ENCODE data around the gene TXNIP. TPM values are rescaled to one million over a fixed set of nuclear protein-coding genes. Genes with fewer than 3 reads are reported as not detected.

Gene TXNIP
- total and polyA plus RNA-seq, 2 of the 4 experiments (the other 2 are of a cell fraction), result 36.4 to 77.2 TPM

GRCh38 chr1:145979746-145980456 lies 16.5 kb downstream of the TXNIP start:
- Histone ChIP-seq H4K20me1 (ENCODE audit: insufficient read depth, low read length) (no peaks in the 10 kb centered on the region), H2BK120ac (ENCODE audit: low read depth, low read length) (peak overlapping the region; percentile 93), H3K9ac (ENCODE audit: low read depth, low read length) (peak overlapping the region; percentile 16; the same call in 1 of the 2 replicates), H3K36me3 (ENCODE audit: control insufficient read depth, insufficient read depth, low read length) (no peaks in the 10 kb centered on the region), H3K23ac (ENCODE audit: low read depth, low read length) (peak overlapping the region; percentile 79; the same call in 1 of the 2 replicates), H3K79me1 (ENCODE audit: low read depth in 1 of 2, low read length in 2 of 2) (peaks cover 0 to 12% of the 10 kb centered on the region in 2 experiments; a peak in 3 of 4 replicates), H4K5ac (ENCODE audit: low read depth, low read length) (peak overlapping the region; percentile 59), H3K4me3 (ENCODE audit: insufficient read depth, low read depth, low read length) (no peak overlapping the region), H3K4ac (ENCODE audit: low read depth, low read length) (peak overlapping the region; percentile 89), H2BK15ac (ENCODE audit: low read depth, low read length) (peak overlapping the region; percentile 77), H4K8ac (ENCODE audit: low read depth in 2 of 2, low read length in 2 of 2) (peak overlapping the region; percentile 20 to 91), H4K91ac (ENCODE audit: insufficient read depth, low read depth, low read length) (peak overlapping the region; percentile 82), H3K9me1 (ENCODE audit: insufficient read depth, low read length) (peaks cover 14% of the 10 kb centered on the region), H3K56ac (ENCODE audit: extremely low read depth, insufficient read depth, low read length) (peak overlapping the region; percentile 84), H3K27me3 (ENCODE audit: control insufficient read depth, insufficient read depth, low read length) (no peaks in the 10 kb centered on the region), H3K18ac (ENCODE audit: low read depth, low read length) (peak overlapping the region; percentile 45; the same call in 1 of the 2 replicates), H2BK20ac (ENCODE audit: low read depth, low read length) (peak overlapping the region; percentile 68), H3K4me1 (ENCODE audit: control insufficient read depth, insufficient read depth, low read length) (peaks cover 17% of the 10 kb centered on the region), H2AK9ac (replicated peaks; ENCODE audit: low read depth, low read length, poor library complexity) (peak overlapping the region; percentile 93), H2AFZ (replicated peaks; ENCODE audit: low read length, poor library complexity) (no peak overlapping the region), H2BK5ac (ENCODE audit: low read depth, low read length, poor library complexity, severe bottlenecking) (peak overlapping the region; percentile 89), H3K4me2 (ENCODE audit: low read depth, low read length) (peak overlapping the region; percentile 42; the same call in 1 of the 2 replicates), H3K27ac (ENCODE audit: insufficient read depth, low read length) (peak overlapping the region; percentile 63), H3K14ac (replicated peaks; ENCODE audit: low read depth, low read length) (peak overlapping the region; percentile 88), H3K9me3 (ENCODE audit: control insufficient read depth, insufficient read depth, low read length) (no peaks in the 10 kb centered on the region), H2AK5ac (ENCODE audit: low read depth, low read length) (peak overlapping the region; percentile 82)
- ChIA-PET POLR2A (ENCODE audit: unreplicated experiment) (interaction anchor here (0.5 to 2.4 kb wide), 7 partner anchors 8 to 53 kb away, joined by 3 to 11 read pairs (median 6); partner anchors contain the start of gene RBM8A), CTCF (interaction anchor here (0.9 to 3.4 kb wide), 6 partner anchors 12 to 134 kb away, joined by 3 to 29 read pairs (median 4); partner anchors contain the start of genes NUDT17, RBM8A and TXNIP)
- BruUV-seq (replicated peaks), result no TSS peak
- no peak for ATAC-seq (ENCODE audit: low read depth)
- intact Hi-C loops (cut with micrococcal nuclease), result loop anchor here (1.0 kb wide), 1 partner anchor 15 kb away; no protein-coding TSS in a partner anchor
- DNase-seq, result no peak
- in situ Hi-C loops (cut with MboI; ENCODE audit: low sequenced_read_pairs), result no loop called here
- no peak for TF ChIP-seq FOS (IDR thresholded peaks at IDR 0.05; ENCODE audit: low read depth, low read length)
- 0 out of 2 replicates have a peak, but pooled peaks have one; percentile 10 for TF ChIP-seq RAD21 (IDR thresholded peaks at IDR 0.05; ENCODE audit: low read length)
- no CpG with 5 or more reads among the region's 7 CpGs for WGBS, 2 experiments (ENCODE audit: extremely low coverage in 2 of 2, insufficient read length in 1 of 2)
- dilution Hi-C loops (cut with HindIII; ENCODE audit: low sequenced_read_pairs, unreplicated experiment), result no loop called here
